ENCODE data around the gene DUSP16. TPM values are rescaled to one million over a fixed set of nuclear protein-coding genes. Genes with fewer than 3 reads are reported as not detected.
"Not testable (repeated sequence)": the region's sequence is repeated elsewhere in the genome, so short reads cannot be mapped to it uniquely, and the experiment has no call there.

Gene DUSP16
- total RNA-seq, 1 donor from 2014 or later = 5.7 TPM

- not testable (repeated sequence) for DNase-seq (ENCODE audit: low read depth)
These were observed 90.4 kb downstream of the DUSP16 start for GRCh38 chr12:12471982-12472961.

- no peak for DNase-seq (ENCODE audit: low read depth)
These were observed 91.8 kb downstream of the DUSP16 start for GRCh38 chr12:12470751-12471306.

- DNase-seq (ENCODE audit: low read depth) = no peak
These were observed 93.3 kb downstream of the DUSP16 start for GRCh38 chr12:12469386-12469785.

GRCh38 chr12:12468575-12468974 is 94.1 kb downstream of the DUSP16 start:
- no peak for DNase-seq (ENCODE audit: low read depth)

- DNase-seq (ENCODE audit: low read depth) = peak; percentile 81
These were observed 94.9 kb downstream of the DUSP16 start for GRCh38 chr12:12467688-12468261.

GRCh38 chr12:12467264-12467663 is 95.4 kb downstream of the DUSP16 start:
- peak; percentile 73 for DNase-seq (ENCODE audit: low read depth)

GRCh38 chr12:12466157-12466556 is 96.5 kb downstream of the DUSP16 start:
- no peak for DNase-seq (ENCODE audit: low read depth)

GRCh38 chr12:12465522-12465921 is 97.1 kb downstream of the DUSP16 start:
- DNase-seq (ENCODE audit: low read depth) = no peak

GRCh38 chr12:12461923-12462315 is 100.7 kb downstream of the DUSP16 start:
- DNase-seq (ENCODE audit: low read depth) = no peak

- no peak for DNase-seq (ENCODE audit: low read depth)
These were observed 101.4 kb downstream of the DUSP16 start for GRCh38 chr12:12460935-12461922.

GRCh38 chr12:12456637-12457036 is 106.0 kb downstream of the DUSP16 start:
- no peak for DNase-seq (ENCODE audit: low read depth)

GRCh38 chr12:12454315-12454714 is 108.3 kb downstream of the DUSP16 start:
- no peak for DNase-seq (ENCODE audit: low read depth)

- no peak for DNase-seq (ENCODE audit: low read depth)
These were observed 109.0 kb downstream of the DUSP16 start for GRCh38 chr12:12453635-12454034.

- no peak for DNase-seq (ENCODE audit: low read depth)
These were observed 110.2 kb downstream of the DUSP16 start for GRCh38 chr12:12452326-12452902.

GRCh38 chr12:12451098-12451497 is 111.6 kb downstream of the DUSP16 start:
- DNase-seq (ENCODE audit: low read depth) = no peak

- DNase-seq (ENCODE audit: low read depth) = no peak
These were observed 112.6 kb downstream of the DUSP16 start for GRCh38 chr12:12450043-12450471.

- no peak for DNase-seq (ENCODE audit: low read depth)
These were observed 113.1 kb downstream of the DUSP16 start for GRCh38 chr12:12449533-12450025.

GRCh38 chr12:12447837-12448236 is 114.8 kb downstream of the DUSP16 start:
- no peak for DNase-seq (ENCODE audit: low read depth)

GRCh38 chr12:12447236-12447635 is 115.4 kb downstream of the DUSP16 start:
- DNase-seq (ENCODE audit: low read depth) = no peak

GRCh38 chr12:12446786-12447185 is 115.9 kb downstream of the DUSP16 start:
- no peak for DNase-seq (ENCODE audit: low read depth)

GRCh38 chr12:12445882-12446181 is 116.8 kb downstream of the DUSP16 start:
- DNase-seq (ENCODE audit: low read depth) = no peak

Measured in myocyte (in vitro differentiated cells).